Measurements from ENCODE around the gene IQGAP2. TPM values are rescaled to one million over a fixed set of nuclear protein-coding genes. Genes with fewer than 3 reads are reported as not detected.

Gene IQGAP2
- total RNA-seq, 1 donor from 2014 or later: 1.3 TPM

DNA sequence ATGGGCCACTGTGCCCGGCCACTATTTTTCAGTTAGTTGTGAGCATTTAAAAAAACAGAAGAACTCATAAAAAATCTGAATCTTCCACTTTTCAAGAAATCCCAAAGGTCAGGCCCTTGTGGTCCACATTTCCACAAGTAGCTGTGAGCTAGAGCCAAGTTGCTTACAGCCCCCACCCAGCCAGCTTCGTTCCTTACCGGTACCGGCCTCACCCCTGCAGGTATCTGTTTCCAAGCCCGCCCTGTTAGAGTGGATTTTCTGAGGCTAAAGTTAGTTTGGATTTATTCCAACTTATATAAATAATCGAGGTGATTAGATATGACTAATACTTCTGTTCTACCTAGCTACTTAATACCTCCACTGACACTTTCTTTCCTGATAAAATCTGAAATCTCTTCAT, 139.2 kb downstream of the IQGAP2 start:
- no peak overlapping the region for H3K4me3 ChIP-seq (ENCODE audit: low read depth, low read length)
- TF ChIP-seq CTCF (conservative IDR thresholded peaks at IDR 0.05; ENCODE audit: low read depth, low read length): no peak
- DNase-seq (ENCODE audit: low read depth): no peak

DNA sequence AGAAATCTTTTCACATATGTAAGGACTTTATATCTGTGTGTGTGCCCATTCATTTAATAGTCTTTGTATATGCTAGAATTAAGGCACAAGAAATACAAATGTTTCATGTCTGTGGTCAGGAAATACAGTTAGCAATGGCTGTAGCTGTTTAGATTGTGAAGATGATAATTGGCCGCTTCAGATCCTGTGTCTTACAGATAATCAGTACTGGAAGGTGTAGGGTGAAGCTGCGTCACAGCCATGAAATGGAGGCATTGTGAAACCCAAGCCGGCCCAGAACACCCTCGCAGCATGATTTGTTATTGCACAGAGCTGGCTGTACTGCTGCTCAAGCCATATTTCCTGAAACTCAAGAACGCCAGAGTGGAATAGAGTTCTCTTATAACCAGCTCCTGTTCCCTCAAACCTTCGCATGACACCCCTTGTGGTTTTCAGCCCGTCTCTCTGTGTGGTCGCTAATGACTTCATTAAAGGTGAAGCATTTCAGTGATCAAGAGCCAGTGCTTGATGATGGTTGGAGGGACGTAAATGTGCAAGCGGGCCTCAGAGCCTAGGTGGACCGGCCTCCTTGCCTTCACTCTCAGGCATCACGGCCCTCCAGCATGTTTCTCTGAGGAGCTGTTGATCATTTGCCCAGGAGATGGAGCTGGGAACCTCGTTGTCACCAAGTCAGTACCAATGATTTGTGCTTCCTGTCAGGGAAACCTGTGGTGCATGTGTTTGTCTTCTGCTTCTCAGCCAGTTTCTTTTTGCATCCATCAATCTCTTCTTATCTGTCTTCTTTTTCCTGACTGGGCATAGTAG, 140.0 kb downstream of the IQGAP2 start:
- H3K4me3 ChIP-seq (ENCODE audit: low read depth, low read length): no peak overlapping the region
- no peak for TF ChIP-seq CTCF (conservative IDR thresholded peaks at IDR 0.05; ENCODE audit: low read depth, low read length)
- DNase-seq (ENCODE audit: low read depth): no peak

- TF ChIP-seq CTCF (conservative IDR thresholded peaks at IDR 0.05; ENCODE audit: low read depth, low read length): peak; percentile 80
- DNase-seq (ENCODE audit: low read depth): peak; percentile 10
- no peak overlapping the region for H3K4me3 ChIP-seq (ENCODE audit: low read depth, low read length)
These were observed 141.3 kb downstream of the IQGAP2 start for GRCh38 chr5:76544268-76544926.

DNA sequence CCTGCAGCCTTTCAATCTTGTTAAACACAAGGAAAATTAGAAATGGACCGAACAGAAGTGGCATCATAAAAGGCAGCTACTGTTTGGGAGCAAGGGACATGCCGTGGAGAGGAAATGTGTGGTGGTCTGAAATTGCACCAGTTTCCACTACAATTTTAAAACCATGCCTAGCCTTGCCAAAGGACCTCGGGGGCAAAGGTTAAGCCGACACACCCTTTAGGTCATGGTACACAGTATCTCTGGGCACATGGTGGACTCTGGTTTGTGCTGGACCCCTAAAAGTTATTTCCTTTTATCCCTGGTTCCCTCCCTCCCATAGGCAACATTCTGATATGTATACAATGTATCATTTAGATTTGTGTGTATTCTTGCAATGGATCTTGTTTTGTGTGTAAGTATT, 142.1 kb downstream of the IQGAP2 start:
- no peak overlapping the region for H3K4me3 ChIP-seq (ENCODE audit: low read depth, low read length)
- no peak for TF ChIP-seq CTCF (conservative IDR thresholded peaks at IDR 0.05; ENCODE audit: low read depth, low read length)
- no peak for DNase-seq (ENCODE audit: low read depth)

GRCh38 chr5:76546497-76547102, 143.5 kb downstream of the IQGAP2 start:
- no peak for DNase-seq (ENCODE audit: low read depth)
- no peak for TF ChIP-seq CTCF (conservative IDR thresholded peaks at IDR 0.05; ENCODE audit: low read depth, low read length)
- no peak overlapping the region for H3K4me3 ChIP-seq (ENCODE audit: low read depth, low read length)

DNA sequence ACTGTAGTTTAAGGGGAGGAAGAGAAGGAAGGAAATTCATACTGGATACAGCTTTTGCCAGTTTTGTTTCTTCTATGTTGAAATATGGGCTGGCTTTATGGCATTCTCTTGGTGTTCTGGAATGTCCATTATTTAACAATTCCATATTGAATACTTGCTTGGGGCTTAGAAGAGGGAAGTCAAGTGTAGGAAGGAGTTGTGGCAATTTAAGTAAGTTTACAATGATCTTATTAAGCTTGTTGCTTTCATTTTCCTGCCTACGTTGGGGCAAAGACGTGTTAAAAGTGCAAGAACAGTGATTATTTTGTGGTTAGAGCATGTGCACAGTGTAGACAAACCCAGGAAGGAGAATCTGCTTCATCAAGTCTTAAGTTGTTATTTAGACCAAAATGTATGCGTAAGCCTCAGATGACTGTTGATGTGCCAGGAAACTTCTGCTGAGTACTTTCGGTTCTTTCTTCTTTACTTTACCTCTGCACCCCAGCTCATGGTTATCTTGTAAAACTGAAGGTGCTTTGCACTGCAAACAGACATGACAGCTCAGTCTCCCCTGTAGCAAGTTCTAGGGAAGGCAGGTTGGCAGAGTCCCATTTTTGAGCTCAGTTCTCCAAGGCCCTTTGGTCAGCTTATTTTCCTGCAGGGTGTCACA, 144.3 kb downstream of the IQGAP2 start:
- TF ChIP-seq CTCF (conservative IDR thresholded peaks at IDR 0.05; ENCODE audit: low read depth, low read length): no peak
- DNase-seq (ENCODE audit: low read depth): no peak
- no peak overlapping the region for H3K4me3 ChIP-seq (ENCODE audit: low read depth, low read length)
